DMS153 (cell line): ENCODE data around the gene ZBTB46.
"Not testable (repeated sequence)": the region's sequence is repeated elsewhere in the genome, so short reads cannot be mapped to it uniquely, and the experiment has no call there.

Experiments
- DNase-seq: peaks from one replicate; lab custom pipeline; 2025; lab: John Stamatoyannopoulos, UW

Gene ZBTB46

GRCh38 chr20:63857764-63858392, 26.8 kb upstream of the ZBTB46 start:
- DNase-seq = no peak

- DNase-seq = no peak
Observed at GRCh38 chr20:63856098-63856511, 25.0 kb upstream of the ZBTB46 start.

- DNase-seq = no peak
Observed at GRCh38 chr20:63855363-63856097, 24.5 kb upstream of the ZBTB46 start.

GRCh38 chr20:63854766-63855362, 23.8 kb upstream of the ZBTB46 start:
- no peak for DNase-seq

DNA sequence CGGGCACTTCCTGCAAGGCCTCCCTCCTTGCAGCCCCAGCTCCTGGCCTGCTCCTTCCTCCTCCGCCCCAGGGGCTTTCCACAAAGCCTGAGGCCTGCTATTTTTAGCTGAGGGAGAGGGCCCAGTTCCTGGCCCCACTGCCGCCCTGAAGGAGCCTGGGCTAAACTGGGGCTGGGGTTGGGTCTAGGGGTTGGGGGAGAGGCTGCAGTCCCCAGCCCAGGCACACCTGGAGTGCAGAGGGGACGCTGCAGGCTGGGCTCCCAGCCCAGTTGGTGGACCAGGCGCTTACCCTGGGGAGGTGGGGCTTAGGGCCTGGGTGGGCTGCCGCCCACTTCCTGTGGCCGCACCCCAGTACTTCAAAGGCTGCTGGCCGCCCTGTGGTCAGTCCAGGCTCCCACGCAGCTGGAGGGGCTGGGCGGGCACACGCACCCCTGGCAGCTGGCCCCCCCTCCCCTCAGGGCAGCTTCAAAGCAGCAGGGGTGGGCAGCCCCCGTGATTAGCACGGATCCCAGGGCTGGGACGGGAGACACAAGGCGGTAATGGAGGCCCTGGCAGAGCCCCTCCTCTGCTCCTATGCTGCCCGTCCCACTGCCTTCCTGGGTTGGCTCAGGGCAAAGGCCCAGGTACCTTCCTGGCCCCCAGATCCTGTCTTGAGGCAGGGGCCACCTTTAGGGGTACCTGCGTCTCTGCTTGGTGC, 23.2 kb upstream of the ZBTB46 start:
- no peak for DNase-seq

- DNase-seq = not testable (repeated sequence)
Observed at GRCh38 chr20:63853733-63854068, 22.6 kb upstream of the ZBTB46 start.

DNA sequence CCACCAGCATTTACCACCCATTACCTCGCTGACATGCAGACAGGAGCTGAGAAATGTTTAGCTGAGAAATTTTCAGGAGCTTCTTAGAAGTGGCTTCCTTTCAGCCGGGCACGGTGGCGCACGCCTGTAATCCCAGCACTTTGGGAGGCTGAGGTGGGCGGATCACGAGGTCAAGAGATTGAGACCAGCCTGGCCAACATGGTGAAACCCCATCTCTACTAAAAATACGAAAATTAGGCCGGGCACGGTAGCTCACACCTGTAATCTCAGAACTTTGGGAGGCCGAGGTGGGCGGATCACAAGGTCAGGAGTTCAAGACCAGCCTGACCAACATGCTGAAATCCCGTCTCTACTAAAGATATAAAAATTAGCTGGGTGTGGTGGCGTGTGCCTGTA, 20.5 kb upstream of the ZBTB46 start:
- not testable (repeated sequence) for DNase-seq

DNA sequence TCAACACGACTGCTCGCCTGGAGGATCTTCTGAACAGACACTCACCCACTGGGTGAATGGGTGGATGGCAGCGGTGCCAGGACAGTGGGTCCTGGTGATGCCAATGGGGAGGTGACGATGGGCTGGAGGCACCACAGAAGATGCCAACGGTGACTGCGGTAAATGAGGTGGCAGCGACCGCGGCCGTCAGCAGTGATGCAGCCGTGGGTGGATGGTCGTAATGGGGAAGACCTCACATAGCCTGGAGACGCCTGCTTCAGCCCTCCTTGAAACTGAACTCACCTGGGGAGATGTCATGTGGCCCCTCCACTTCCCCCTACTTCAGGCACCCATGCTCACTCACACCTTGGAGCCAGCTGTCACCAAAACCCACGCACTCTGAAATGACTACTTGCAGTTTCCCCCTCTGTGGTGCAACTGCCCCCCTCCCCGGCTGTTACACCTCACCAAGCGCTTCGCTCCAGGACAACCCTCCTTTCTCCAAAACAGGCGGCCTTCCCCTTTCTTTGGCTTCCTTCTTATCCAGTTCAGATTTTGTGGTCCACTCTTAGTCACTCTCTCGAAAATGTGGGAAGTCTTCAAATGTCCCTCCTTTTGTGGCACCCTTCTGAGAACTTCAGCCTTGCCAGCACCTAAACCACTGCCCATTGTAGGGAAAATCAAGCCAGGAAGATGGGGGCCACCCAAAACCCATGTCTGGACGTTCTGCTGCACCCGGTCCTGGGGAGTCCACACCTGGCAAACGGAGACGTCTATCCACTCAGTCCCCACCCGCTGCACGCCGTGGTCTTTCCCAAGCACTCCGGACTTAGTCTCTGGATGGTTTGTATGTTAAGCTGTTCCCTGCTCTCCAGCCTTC, 19.9 kb upstream of the ZBTB46 start:
- DNase-seq = no peak

DNA sequence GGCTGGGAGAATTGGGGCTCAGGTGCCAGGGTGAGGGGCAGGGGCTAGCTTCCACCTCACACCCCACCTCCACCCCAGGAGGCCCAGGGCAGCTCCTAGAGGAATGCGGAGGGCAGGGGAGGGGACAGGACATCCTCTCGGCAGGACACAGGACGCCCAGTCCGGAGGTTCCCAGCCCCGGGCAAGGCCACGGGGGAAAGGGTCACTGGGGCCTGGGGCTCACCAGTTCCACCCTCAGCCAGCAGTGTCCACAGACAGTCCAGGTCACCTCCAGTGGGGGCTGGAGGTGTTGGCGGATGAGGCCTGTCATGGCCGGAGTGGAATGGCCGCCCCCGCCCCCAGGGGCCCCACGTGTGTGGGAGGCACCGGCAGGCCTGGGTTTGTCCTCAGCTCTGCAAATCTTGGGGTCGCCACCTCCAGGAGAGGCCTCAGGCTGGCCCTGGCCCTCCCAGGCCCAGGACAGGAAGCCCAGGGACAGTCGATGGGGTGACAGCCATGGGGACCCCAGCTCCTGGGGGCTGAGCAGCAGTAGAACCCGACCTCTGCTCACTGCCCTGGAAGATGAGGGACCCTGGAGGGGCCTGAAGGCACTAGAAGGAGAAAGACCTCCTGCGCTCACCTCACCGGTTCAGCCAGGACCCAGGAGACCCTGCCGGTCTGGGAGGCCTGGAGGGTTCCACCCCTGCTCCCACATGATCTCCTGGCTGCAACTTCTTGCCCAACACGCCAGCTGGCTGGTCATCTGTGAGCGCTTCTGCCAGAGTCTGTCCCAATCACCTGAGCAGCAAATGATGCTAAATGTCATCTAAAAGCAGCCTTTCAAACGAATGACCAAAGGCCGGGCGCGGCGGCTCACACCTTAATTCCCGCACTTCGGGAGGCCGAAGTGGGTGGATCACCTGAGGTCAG, 17.2 kb upstream of the ZBTB46 start:
- no peak for DNase-seq

GRCh38 chr20:63847237-63848002, 16.4 kb upstream of the ZBTB46 start:
- no peak for DNase-seq

- DNase-seq = no peak
Observed at GRCh38 chr20:63846888-63847236, 15.8 kb upstream of the ZBTB46 start.

DNA sequence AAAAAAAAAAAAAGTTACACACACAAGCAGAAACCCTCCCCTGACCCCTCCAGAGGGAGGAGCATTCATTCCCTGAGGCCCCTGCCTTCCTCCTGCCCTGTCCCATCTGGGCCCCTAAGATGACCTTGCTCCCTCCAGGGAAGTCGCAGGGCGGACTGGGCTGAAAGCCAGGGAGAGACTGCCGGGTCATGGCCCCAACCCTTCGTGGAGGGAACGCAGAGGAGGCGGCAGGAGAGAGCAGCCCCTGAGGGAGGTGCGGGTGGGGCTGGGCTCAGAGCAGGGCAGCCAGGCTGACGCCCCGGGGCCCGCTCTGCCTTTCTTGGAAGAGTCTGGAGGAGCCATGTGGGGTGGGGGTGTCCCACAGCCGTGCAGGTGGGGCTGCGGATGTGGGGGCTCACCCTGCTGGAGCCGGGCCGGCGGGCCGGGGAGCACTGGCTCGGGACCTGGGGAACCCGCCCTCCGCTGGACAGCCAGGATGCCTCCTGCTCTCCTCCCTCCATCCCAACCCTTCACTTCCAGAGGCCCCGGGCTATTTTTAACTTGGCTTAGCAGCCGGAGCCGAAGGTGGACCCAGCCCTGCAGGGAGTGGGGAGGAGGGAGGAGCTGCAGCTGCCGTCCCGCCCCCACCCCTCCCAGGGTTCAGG, 15.2 kb upstream of the ZBTB46 start:
- no peak for DNase-seq

- DNase-seq = no peak
Observed at GRCh38 chr20:63844511-63844991, 13.5 kb upstream of the ZBTB46 start.

- no peak for DNase-seq
Observed at GRCh38 chr20:63843778-63844177, 12.7 kb upstream of the ZBTB46 start.

DNA sequence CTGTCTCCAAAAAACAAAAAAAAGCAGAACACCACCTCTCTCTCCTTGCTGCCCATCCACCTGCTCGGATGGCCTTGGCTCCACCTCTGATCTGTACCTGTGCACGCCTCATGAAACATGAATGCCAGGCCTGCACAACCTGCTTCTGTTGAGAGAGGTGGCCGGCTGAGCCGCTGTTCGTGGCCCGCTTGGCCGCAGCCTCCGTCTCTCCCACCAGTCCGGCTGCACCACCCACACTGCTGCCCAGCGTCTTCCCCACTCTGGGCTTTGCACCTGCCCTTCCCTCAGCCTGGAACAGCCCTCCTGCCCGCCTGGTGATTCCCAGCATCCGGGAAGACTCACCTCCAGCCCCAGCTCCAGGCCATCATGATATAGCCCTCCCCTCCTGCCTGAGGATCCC, 12.2 kb upstream of the ZBTB46 start:
- no peak for DNase-seq

DNA sequence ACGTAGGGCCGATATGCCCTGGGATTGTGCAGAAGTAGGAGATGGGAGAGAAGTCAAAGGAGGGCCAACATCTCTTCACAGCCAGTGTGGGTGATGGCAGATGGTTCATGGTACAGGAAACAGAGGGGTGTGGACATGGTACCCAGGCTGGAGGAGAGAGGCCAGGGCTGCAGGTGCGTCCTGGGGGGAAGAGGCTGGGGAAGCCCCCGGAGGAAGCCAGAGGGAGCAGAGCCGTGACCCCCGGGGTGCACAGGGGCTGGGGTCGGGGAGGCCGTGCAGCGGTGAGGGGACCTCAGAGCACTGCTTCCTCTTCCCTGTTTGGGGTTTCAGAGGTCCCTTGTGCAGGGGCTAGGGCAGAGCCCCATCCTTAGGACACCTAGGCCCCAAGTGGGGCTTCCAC, 11.2 kb upstream of the ZBTB46 start:
- no peak for DNase-seq

GRCh38 chr20:63840405-63840828, 9.4 kb upstream of the ZBTB46 start:
- DNase-seq = no peak

- DNase-seq = no peak
Observed at GRCh38 chr20:63839620-63840019, 8.6 kb upstream of the ZBTB46 start.

DNA sequence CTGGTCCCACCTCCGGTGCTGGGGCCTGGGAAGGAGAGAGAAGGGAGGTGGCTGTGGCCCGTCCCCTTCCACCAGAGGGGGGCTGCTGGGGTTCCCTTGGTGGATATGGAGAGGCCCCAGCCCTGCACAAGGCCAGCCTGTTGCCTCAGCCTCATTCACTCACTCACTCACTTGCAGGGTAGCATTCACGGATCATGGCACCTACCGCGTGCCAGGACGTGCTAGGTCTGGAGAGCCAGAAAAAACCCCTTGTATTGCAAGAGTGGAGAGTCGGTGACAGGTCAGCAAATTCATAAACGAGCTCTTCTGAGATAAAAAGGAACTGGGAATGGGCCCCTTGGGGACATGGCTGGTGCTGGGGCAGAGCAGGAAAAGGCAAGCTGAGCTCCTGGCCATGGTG, 6.4 kb upstream of the ZBTB46 start:
- no peak for DNase-seq
